ENCODE measurements around the gene TOP1. TPM values are rescaled to one million over a fixed set of nuclear protein-coding genes. Genes with fewer than 3 reads are reported as not detected.

The TOP1 gene
- total RNA-seq, 1 experiment from 2014 or later, result 81.8 TPM

- Mint-ChIP-seq H3K36me3 (no peaks in the 10 kb centered on the region), H3K27me3 (ENCODE audit: low read depth) (peaks cover 19% of the 10 kb centered on the region), H3K4me1 (peaks cover 8% of the 10 kb centered on the region), H3K4me3 (no peak overlapping the region), H3K9me3 (no peaks in the 10 kb centered on the region), H3K27ac (no peak overlapping the region)
- ChIA-PET CTCF (interaction anchor here (1.2 to 2.6 kb wide), 4 partner anchors 9 to 55 kb away, joined by 3 to 13 read pairs (median 4); no protein-coding TSS in a partner anchor), POLR2A (no interaction called here)
- ATAC-seq (0 out of 2 replicates have a peak, but pooled peaks have one; percentile 44), DNase-seq (ENCODE audit: low spot score) (no peak)
- TF ChIP-seq E2F4 (CRISPR knock-in tag; IDR thresholded peaks at IDR 0.05; ENCODE audit: borderline replicate concordance, low read depth) (no peak), GRHL2 (CRISPR knock-in tag; IDR thresholded peaks at IDR 0.05; ENCODE audit: insufficient replicate concordance, severe bottlenecking) (no peak), NFATC4 (CRISPR knock-in tag; IDR thresholded peaks at IDR 0.05) (no peak), ATF3 (CRISPR knock-in tag; conservative IDR thresholded peaks at IDR 0.05) (no peak), STAT6 (CRISPR knock-in tag; conservative IDR thresholded peaks at IDR 0.05; ENCODE audit: low read depth) (no peak), AR (CRISPR knock-in tag; IDR thresholded peaks at IDR 0.05) (no peak), ERG (CRISPR knock-in tag; IDR thresholded peaks at IDR 0.05) (no peak), ZNF416 (CRISPR knock-in tag; IDR thresholded peaks at IDR 0.05) (no peak), FOXP1 (CRISPR knock-in tag; IDR thresholded peaks at IDR 0.05; ENCODE audit: borderline replicate concordance) (no peak), HMGA2 (CRISPR knock-in tag; IDR thresholded peaks at IDR 0.05) (no peak), TCF7 (CRISPR knock-in tag; IDR thresholded peaks at IDR 0.05; ENCODE audit: low read depth) (no peak), ZNF671 (CRISPR knock-in tag; IDR thresholded peaks at IDR 0.05) (no peak)
These were observed 11.1 kb upstream of the TOP1 start for GRCh38 chr20:41017448-41018042.

- peaks cover 5% of the 10 kb centered on the region for H3K4me1 Mint-ChIP-seq
- CTCF ChIA-PET, result interaction anchor here (1.2 to 2.6 kb wide), 4 partner anchors 9 to 55 kb away, joined by 3 to 13 read pairs (median 4); no protein-coding TSS in a partner anchor
- POLR2A ChIA-PET, result no interaction called here
These were observed 10.5 kb upstream of the TOP1 start for GRCh38 chr20:41018153-41018552.

GRCh38 chr20:41023549-41023948 lies 5.1 kb upstream of the TOP1 start:
- CTCF ChIA-PET, result no interaction called here
- H3K27me3 Mint-ChIP-seq (ENCODE audit: low read depth), result peaks cover 32% of the 10 kb centered on the region

More at GRCh38 chr20:41018153-41018552, 10.5 kb upstream of the TOP1 start:
- H3K9me3 Mint-ChIP-seq, result no peaks in the 10 kb centered on the region
- H3K4me3 Mint-ChIP-seq, result no peak overlapping the region
- ATAC-seq (no peak), DNase-seq (ENCODE audit: low spot score) (no peak)
- H3K27me3 Mint-ChIP-seq (ENCODE audit: low read depth), result peaks cover 25% of the 10 kb centered on the region
- no peak overlapping the region for H3K27ac Mint-ChIP-seq
- no peaks in the 10 kb centered on the region for H3K36me3 Mint-ChIP-seq
- TF ChIP-seq JAZF1 (CRISPR knock-in tag; IDR thresholded peaks at IDR 0.05) (no peak), NFE2L1 (CRISPR knock-in tag; IDR thresholded peaks at IDR 0.05) (no peak), NR2C2 (CRISPR knock-in tag; IDR thresholded peaks at IDR 0.05) (no peak)

More at GRCh38 chr20:41023549-41023948, 5.1 kb upstream of the TOP1 start:
- ATAC-seq, result no peak
- Mint-ChIP-seq H3K36me3 (no peaks in the 10 kb centered on the region), H3K9me3 (no peaks in the 10 kb centered on the region), H3K4me1 (peaks cover 18% of the 10 kb centered on the region), H3K27ac (no peak overlapping the region), H3K4me3 (no peak overlapping the region)
- DNase-seq (ENCODE audit: low spot score), result no peak
- POLR2A ChIA-PET, result no interaction called here
- TF ChIP-seq IRF2 (CRISPR knock-in tag; IDR thresholded peaks at IDR 0.05; ENCODE audit: borderline replicate concordance, low read depth), result no peak

Data from WTC11 (cell line).